ENCODE measurements around the gene DMBX1. TPM values are rescaled to one million over a fixed set of nuclear protein-coding genes. Genes with fewer than 3 reads are reported as not detected.

Gene DMBX1
- total RNA-seq, 4 donors from 2014 or later: not detected

GRCh38 chr1:46481961-46482360 lies 7.7 kb upstream of the DMBX1 start:
- H3K27ac ChIP-seq: no peak overlapping the region
- no peak for DNase-seq
- H3K36me3 ChIP-seq: no peaks in the 10 kb centered on the region
- no peak for TF ChIP-seq CTCF (IDR thresholded peaks at IDR 0.05)
- intact Hi-C loops (cut with DNase I): no loop called here
- no peak overlapping the region for H3K4me3 ChIP-seq (replicated peaks in 1 of 3)
- H3K9me3 ChIP-seq: no peaks in the 10 kb centered on the region
- peaks cover 0 to 4% of the 10 kb centered on the region in 2 donors for H3K4me1 ChIP-seq
- 65 to 74% methylated on average over 4 of the region's 4 CpGs for WGBS, 2 donors
- H3K27me3 ChIP-seq: peaks cover 10% of the 10 kb centered on the region

GRCh38 chr1:46483589-46483988 lies 6.0 kb upstream of the DMBX1 start:
- intact Hi-C loops (cut with DNase I): no loop called here
- H3K27me3 ChIP-seq: peaks cover 10% of the 10 kb centered on the region
- TF ChIP-seq POLR2A (IDR thresholded peaks at IDR 0.05) (no peak), CTCF (IDR thresholded peaks at IDR 0.05) (no peak)
- no peak for DNase-seq
- 84 to 91% methylated on average over 11 to 12 of the region's 12 CpGs for WGBS, 2 donors
- H3K27ac ChIP-seq: no peak overlapping the region
- peaks cover 0 to 4% of the 10 kb centered on the region in 2 donors for H3K4me1 ChIP-seq
- no peaks in the 10 kb centered on the region for H3K36me3 ChIP-seq
- H3K9me3 ChIP-seq: no peaks in the 10 kb centered on the region
- H3K4me3 ChIP-seq (replicated peaks in 1 of 3): no peak overlapping the region

GRCh38 chr1:46484783-46485490 lies 4.7 kb upstream of the DMBX1 start:
- TF ChIP-seq POLR2A (IDR thresholded peaks at IDR 0.05): no peak
- no peak for TF ChIP-seq CTCF (IDR thresholded peaks at IDR 0.05)
- no peaks in the 10 kb centered on the region for H3K9me3 ChIP-seq
- no peak for DNase-seq
- no peak overlapping the region for H3K4me3 ChIP-seq (replicated peaks in 1 of 3)
- 45 to 47% methylated on average over 14 of the region's 14 CpGs for whole genome bisulfite sequencing, 2 donors
- H3K27me3 ChIP-seq: peaks cover 13% of the 10 kb centered on the region
- no peaks in the 10 kb centered on the region for H3K36me3 ChIP-seq
- peaks cover 8 to 18% of the 10 kb centered on the region in 2 donors for H3K4me1 ChIP-seq
- no peak overlapping the region for H3K27ac ChIP-seq
- intact Hi-C loops (cut with DNase I): no loop called here

GRCh38 chr1:46485564-46486431 lies 3.8 kb upstream of the DMBX1 start:
- intact Hi-C loops (cut with DNase I): no loop called here
- DNase-seq: no peak
- Histone ChIP-seq H3K4me3 (replicated peaks in 1 of 3) (no peak overlapping the region), H3K27me3 (peaks cover 22% of the 10 kb centered on the region), H3K4me1 (peaks cover 15 to 26% of the 10 kb centered on the region in 2 donors), H3K36me3 (no peaks in the 10 kb centered on the region), H3K27ac (no peak overlapping the region), H3K9me3 (no peaks in the 10 kb centered on the region)
- TF ChIP-seq POLR2A (IDR thresholded peaks at IDR 0.05) (no peak), CTCF (IDR thresholded peaks at IDR 0.05) (no peak)
- 21 to 22% methylated on average over 27 to 36 of the region's 58 CpGs for WGBS, 2 donors
